Coronary artery (tissue), 2 donors: ENCODE results near the gene MTCL3.

ENCODE experiments used
- DNase-seq: peaks from one replicate; pipeline ENCODE4 v3.0.0-alpha.2; 2017; ENCODE audit warnings: low spot score
- H3K27ac ChIP-seq, 2 donors: fragments of 200-600 bp; sonication (generic); one replicate each; pipeline ENCODE4 v1.5.1; 2016 to 2019
- H3K4me3 ChIP-seq: fragments of 200-600 bp; sonication (generic); 2 replicates; pipeline ENCODE4 v1.5.1; 2016; ENCODE audit warnings: mild to moderate bottlenecking, moderate library complexity
- TF ChIP-seq, protein P1 (sequence below): fragments of 200-600 bp; sonication (generic); IDR thresholded peaks from one replicate; pipeline ENCODE4 v1.5.1; 2019; ENCODE audit warnings: antibody characterized with exemption

MTCL3 gene

DNA sequence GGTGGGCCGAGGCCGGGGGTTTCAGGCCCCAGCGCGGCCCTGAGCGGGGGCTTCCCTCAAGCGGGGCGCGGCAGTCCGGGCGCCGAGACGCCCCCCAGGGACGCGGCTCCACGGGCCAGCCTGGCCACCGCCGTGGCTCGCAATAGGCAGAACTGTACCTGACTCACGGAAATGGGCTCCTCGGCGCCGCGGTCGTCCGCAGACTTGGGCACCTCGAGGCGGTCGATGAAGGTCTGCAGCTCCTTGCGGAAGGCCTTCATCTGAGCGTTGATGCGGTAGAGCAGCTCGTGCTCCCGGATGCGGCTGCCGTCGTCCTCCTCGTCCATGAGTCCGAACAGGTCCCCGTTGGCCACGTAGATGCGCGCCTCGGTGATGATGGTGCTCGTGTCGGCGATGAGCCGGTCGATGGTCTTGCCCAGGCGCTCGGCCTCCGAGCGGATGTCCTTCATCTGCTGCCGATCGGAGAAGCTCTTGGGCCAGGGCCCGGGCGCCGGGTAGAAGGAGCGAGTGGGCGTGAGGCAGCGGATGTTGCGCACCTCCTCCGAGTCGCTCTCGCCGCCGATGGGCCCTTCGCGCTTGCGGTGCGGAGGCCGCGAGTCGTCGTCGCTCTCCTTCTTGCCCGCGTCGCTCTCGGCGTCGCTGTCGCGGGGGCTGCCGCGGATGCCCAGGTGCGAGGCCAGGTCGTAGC is 43.9 kb downstream of the MTCL3 start:
- H3K27ac ChIP-seq, result no peak overlapping the region
- H3K4me3 ChIP-seq, result no peak overlapping the region
- TF ChIP-seq, protein P1, sequence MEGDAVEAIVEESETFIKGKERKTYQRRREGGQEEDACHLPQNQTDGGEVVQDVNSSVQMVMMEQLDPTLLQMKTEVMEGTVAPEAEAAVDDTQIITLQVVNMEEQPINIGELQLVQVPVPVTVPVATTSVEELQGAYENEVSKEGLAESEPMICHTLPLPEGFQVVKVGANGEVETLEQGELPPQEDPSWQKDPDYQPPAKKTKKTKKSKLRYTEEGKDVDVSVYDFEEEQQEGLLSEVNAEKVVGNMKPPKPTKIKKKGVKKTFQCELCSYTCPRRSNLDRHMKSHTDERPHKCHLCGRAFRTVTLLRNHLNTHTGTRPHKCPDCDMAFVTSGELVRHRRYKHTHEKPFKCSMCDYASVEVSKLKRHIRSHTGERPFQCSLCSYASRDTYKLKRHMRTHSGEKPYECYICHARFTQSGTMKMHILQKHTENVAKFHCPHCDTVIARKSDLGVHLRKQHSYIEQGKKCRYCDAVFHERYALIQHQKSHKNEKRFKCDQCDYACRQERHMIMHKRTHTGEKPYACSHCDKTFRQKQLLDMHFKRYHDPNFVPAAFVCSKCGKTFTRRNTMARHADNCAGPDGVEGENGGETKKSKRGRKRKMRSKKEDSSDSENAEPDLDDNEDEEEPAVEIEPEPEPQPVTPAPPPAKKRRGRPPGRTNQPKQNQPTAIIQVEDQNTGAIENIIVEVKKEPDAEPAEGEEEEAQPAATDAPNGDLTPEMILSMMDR, result no peak
- DNase-seq, result no peak

DNA sequence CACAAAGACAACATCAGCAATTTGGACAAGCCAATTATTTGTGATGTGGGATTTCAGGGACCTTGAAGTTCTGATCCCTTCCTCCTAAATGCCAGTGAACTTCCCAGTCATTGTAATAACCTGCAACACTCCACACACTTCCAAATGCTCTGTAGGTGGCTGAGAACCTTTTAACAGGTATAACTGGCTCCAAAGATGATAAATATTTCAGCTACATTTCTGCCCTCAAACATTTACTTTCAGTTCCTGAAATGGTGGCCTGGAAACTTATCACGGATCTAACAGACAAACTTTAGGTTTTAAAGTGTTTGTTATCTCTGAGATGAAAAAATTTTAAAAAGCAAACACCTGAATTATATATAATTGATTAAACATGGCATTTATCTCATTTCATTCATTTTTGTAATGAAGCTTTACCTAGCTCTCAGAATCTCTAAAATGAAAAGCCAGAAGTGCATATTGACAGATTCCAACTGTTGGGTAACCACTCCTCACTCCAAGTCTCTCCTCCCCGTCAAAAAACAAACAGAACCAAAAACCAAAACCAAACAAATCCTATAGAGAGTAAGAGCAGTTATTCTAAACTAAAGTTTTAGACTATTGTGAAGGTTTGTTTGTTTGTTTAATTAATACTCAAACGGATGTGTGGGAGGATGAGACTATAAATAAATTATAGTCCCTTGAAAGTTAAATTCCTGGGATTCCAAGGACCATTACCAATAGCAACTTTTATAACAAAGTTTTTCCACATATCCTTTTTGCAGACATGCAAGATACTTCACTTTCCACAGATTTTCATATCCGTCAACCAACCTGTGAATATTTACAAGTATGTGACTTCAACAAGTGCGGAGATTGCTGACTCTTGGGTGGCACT is 47.5 kb downstream of the MTCL3 start:
- Histone ChIP-seq H3K4me3 (no peak overlapping the region), H3K27ac (no peak overlapping the region)
- no peak for DNase-seq
- TF ChIP-seq, protein P1, result no peak

DNA sequence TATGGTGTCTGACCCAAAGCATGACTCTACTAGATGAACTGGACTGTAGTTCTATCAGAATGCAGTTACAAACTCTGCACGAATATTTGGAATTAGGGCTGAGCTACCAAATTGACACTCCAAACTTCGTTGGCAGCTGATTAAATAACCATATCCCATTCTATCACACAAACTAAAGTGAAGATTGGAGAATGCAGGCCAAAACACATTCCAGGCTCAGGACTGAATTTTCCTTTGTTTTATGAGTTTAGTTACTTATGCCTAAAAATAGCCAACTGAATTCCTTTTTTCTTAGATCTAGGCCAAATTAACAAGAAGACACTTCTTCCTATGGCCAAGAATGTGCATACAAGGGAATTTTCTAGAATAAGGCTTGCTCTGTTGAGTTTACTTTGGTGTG is 50.2 kb downstream of the MTCL3 start:
- DNase-seq, result no peak
- H3K4me3 ChIP-seq, result no peak overlapping the region
- no peak overlapping the region for H3K27ac ChIP-seq
- TF ChIP-seq, protein P1, result no peak

DNA sequence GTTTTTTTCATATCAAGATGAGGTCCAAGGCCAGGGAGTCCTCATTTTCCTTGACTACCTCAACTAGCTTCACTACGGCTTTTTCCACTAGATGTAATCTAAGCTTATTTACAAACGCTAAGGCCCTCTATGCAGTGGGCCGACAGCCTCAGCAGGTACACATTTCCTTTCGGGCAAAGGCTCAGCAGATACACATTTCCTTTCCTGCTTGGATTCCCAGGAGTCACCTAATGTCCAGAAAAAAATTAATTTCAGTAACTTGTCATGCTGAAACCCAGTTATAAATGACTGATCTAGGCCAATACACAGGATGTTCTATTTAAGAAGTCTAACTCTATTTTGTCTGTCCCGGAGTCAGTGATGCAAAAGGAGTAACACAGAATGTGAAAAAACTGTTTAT is 52.7 kb downstream of the MTCL3 start:
- DNase-seq, result no peak
- H3K27ac ChIP-seq, result no peak overlapping the region
- H3K4me3 ChIP-seq, result no peak overlapping the region
- TF ChIP-seq, protein P1, result no peak

DNA sequence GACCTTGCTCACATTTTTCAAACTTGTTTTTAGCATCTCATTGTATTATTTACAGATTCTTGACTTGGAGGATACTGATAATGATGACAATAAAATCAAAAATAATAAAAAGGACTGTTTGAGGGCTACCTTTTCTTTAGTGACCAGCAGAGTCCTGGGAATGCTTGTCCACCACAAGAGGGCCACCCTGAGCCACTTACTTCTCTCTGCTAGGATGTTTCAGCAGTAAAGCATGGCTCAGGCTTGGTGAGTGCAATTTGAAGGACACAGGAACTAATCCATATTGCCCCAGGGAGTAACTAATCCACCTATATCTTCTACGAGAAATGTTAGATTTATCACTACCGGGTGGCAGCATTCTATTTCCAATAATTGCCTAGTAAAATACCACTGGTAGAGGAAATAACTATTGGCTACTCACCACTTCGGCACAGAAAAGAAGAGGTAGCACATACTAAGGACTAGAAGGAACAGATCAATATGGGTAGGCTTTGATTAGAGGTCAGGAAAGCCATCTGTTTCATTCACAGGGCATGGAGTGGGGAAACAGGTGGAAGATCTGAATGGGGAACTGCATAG is 54.2 kb downstream of the MTCL3 start:
- peak overlapping the region; percentile 68 to 75 for H3K27ac ChIP-seq
- peak; percentile 74 for DNase-seq
- TF ChIP-seq, protein P1, result peak; percentile 53

DNA sequence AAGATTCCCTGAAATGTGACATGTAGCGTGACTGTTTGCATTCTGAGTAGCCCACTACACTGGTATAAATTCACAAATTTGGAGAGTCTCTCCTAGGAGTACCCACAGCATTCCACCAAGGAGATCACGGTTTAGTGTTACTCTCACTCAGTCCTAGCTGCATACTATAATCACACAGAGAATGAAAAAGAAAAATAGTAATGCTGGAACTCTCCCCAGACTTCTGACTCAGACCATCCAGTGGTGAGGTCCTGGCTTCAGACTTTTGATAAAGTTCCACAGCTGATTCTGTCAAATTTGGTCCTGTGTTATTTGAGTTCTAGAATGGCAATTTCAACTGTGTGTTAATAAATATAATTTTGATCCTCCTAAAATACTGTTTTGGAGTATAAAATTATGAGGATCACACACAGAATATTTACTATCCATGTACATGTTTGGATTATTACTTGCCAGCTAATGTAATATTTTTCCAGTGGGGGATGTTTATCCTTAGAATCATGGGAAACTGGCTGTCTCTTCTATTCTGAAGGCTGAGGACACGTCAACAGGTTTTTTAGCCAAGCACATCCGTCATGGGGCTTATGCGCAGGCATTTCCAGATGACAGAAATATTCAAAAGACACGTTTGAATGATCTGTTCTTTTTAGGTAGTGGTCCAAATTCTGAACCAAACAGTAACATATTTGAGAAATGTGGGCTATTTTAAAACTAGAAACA is 54.8 kb downstream of the MTCL3 start:
- DNase-seq, result no peak
- Histone ChIP-seq H3K4me3 (peak overlapping the region; percentile 13), H3K27ac (peak overlapping the region; percentile 68 to 75)
- TF ChIP-seq, protein P1, result no peak

More for the DNA sequence above, 54.2 kb downstream of the MTCL3 start:
- peak overlapping the region; percentile 13 for H3K4me3 ChIP-seq
